Fibroblast of gingiva (primary cell): ENCODE results near the gene HDAC9.
A peak's percentile ranks its signal among the peaks of the same experiment; 100 is the strongest.

Source experiments
- DNase-seq: peaks from one replicate; pipeline ENCODE4 v3.0.0-alpha.2; 2011; ENCODE audit warnings: low read depth

The HDAC9 gene

GRCh38 chr7:18659746-18660145 lies 164.2 kb downstream of the HDAC9 start:
- peak; percentile 10 for DNase-seq

- DNase-seq: no peak
Observed at GRCh38 chr7:18663321-18663720, 167.8 kb downstream of the HDAC9 start.

- DNase-seq: peak; percentile 72
Observed at GRCh38 chr7:18666107-18666728, 170.7 kb downstream of the HDAC9 start.

- DNase-seq: peak; percentile 32
Observed at GRCh38 chr7:18667466-18667865, 171.9 kb downstream of the HDAC9 start.

GRCh38 chr7:18671176-18671575 lies 175.6 kb downstream of the HDAC9 start:
- no peak for DNase-seq

- DNase-seq: no peak
Observed at GRCh38 chr7:18675579-18675978, 180.0 kb downstream of the HDAC9 start.

GRCh38 chr7:18679261-18679660 lies 183.7 kb downstream of the HDAC9 start:
- DNase-seq: no peak

- peak; percentile 3 for DNase-seq
Observed at GRCh38 chr7:18680576-18680975, 185.0 kb downstream of the HDAC9 start.

GRCh38 chr7:18684916-18685315 lies 189.4 kb downstream of the HDAC9 start:
- no peak for DNase-seq

- DNase-seq: peak; percentile 8
Observed at GRCh38 chr7:18685971-18686370, 190.4 kb downstream of the HDAC9 start.

- DNase-seq: no peak
Observed at GRCh38 chr7:18689551-18689950, 194.0 kb downstream of the HDAC9 start.

- DNase-seq: peak; percentile 96
Observed at GRCh38 chr7:18693406-18693805, 197.9 kb downstream of the HDAC9 start.

- DNase-seq: no peak
Observed at GRCh38 chr7:18693816-18694215, 198.3 kb downstream of the HDAC9 start.

- no peak for DNase-seq
Observed at GRCh38 chr7:18694484-18694883, 198.9 kb downstream of the HDAC9 start.

- DNase-seq: no peak
Observed at GRCh38 chr7:18694911-18695310, 199.4 kb downstream of the HDAC9 start.

GRCh38 chr7:18698258-18698734 lies 202.7 kb downstream of the HDAC9 start:
- DNase-seq: no peak

GRCh38 chr7:18700147-18700546 lies 204.6 kb downstream of the HDAC9 start:
- DNase-seq: no peak

GRCh38 chr7:18702071-18702829 lies 206.7 kb downstream of the HDAC9 start:
- DNase-seq: no peak

GRCh38 chr7:18703685-18704084 lies 208.1 kb downstream of the HDAC9 start:
- no peak for DNase-seq

GRCh38 chr7:18706670-18707069 lies 211.1 kb downstream of the HDAC9 start:
- DNase-seq: no peak

GRCh38 chr7:18708204-18708603 lies 212.7 kb downstream of the HDAC9 start:
- DNase-seq: no peak

- DNase-seq: no peak
Observed at GRCh38 chr7:18715988-18716387, 220.4 kb downstream of the HDAC9 start.

- no peak for DNase-seq
Observed at GRCh38 chr7:18721429-18721828, 225.9 kb downstream of the HDAC9 start.

- DNase-seq: no peak
Observed at GRCh38 chr7:18724318-18724717, 228.8 kb downstream of the HDAC9 start.
